PC-3 (cell line): ENCODE results near the gene ADCYAP1R1. TPM values are rescaled to one million over a fixed set of nuclear protein-coding genes. Genes with fewer than 3 reads are reported as not detected.

Experiments used
- ATAC-seq: fragments of 200-7000 bp; cut with Tn5 transposase; 2 replicates; pipeline ENCODE4 v1.9.1; 2020; ENCODE audit warnings: mild to moderate bottlenecking, moderate library complexity
- BruUV-seq: library from RNA; stranded (reverse); fragments of 400-500 nt; replicated peaks from 2 replicates; lab custom pipeline; 2021; lab: Mats Ljungman, UMichigan
- CTCF ChIA-PET: fragments of 300-600 bp; sonication (Branson Sonifier 250); formaldehyde crosslinking; loops from one replicate; lab custom pipeline; 2022; ENCODE audit warnings: antibody characterized with exemption; lab: Charles Lee
- POLR2A ChIA-PET: fragments of 300-600 bp; sonication (Branson Sonifier 250); formaldehyde crosslinking; loops from one replicate; lab custom pipeline; 2022; ENCODE audit warnings: antibody characterized with exemption; ENCODE audit not compliant: unreplicated experiment; lab: Charles Lee
- DNase-seq: peaks from one replicate; pipeline ENCODE4 v3.0.0-alpha.2; 2015
- H2AFZ ChIP-seq: fragments of 300-600 bp; sonication (generic); 2 replicates; pipeline ENCODE4 v1.6.0; 2016; ENCODE audit warnings: antibody characterized with exemption, low read length
- H3F3A ChIP-seq: fragments of 300-600 bp; sonication (generic); one replicate; pipeline ENCODE4 v1.6.0; 2017; ENCODE audit warnings: antibody characterized with exemption, low read length, control low read depth, mild to moderate bottlenecking; ENCODE audit not compliant: unreplicated experiment
- H3K27ac ChIP-seq: fragments of 300-600 bp; sonication (generic); 2 replicates; pipeline ENCODE4 v1.5.1; 2016; ENCODE audit warnings: mild to moderate bottlenecking, low read length
- H3K27me3 ChIP-seq: fragments of 300-600 bp; sonication (generic); 2 replicates; pipeline ENCODE4 v1.6.1; 2016; ENCODE audit warnings: low read length, mixed read lengths
- H3K36me3 ChIP-seq: fragments of 300-600 bp; sonication (generic); 2 replicates; pipeline ENCODE4 v1.6.1; 2016; ENCODE audit warnings: low read depth, mixed run types, low read length, mixed read lengths
- H3K4me1 ChIP-seq: fragments of 300-600 bp; sonication (generic); 2 replicates; pipeline ENCODE4 v1.5.1; 2016; ENCODE audit warnings: low read length; ENCODE audit not compliant: insufficient read depth
- H3K4me2 ChIP-seq: fragments of 300-600 bp; sonication (generic); 2 replicates; pipeline ENCODE4 v1.6.0; 2016; ENCODE audit warnings: low read length
- H3K4me3 ChIP-seq: fragments of 300-600 bp; sonication (generic); 2 replicates; pipeline ENCODE4 v1.5.1; 2016; ENCODE audit warnings: mild to moderate bottlenecking, low read length, mixed read lengths
- H3K79me2 ChIP-seq: fragments of 300-600 bp; sonication (generic); 2 replicates; pipeline ENCODE4 v1.6.1; 2017; ENCODE audit warnings: low read length, mixed read lengths
- H3K9ac ChIP-seq: fragments of 300-600 bp; sonication (generic); 2 replicates; pipeline ENCODE4 v1.6.0; 2016; ENCODE audit warnings: mild to moderate bottlenecking, low read length
- H3K9me2 ChIP-seq: fragments of 300-600 bp; sonication (generic); replicated peaks from 2 replicates; pipeline ENCODE4 v1.6.1; 2016; ENCODE audit warnings: mixed run types, low read length, mixed read lengths
- H3K9me3 ChIP-seq: fragments of 300-600 bp; sonication (generic); 2 replicates; pipeline ENCODE4 v1.6.1; 2016; ENCODE audit warnings: low read length, mixed read lengths
- H4K20me1 ChIP-seq: fragments of 300-600 bp; sonication (generic); 2 replicates; pipeline ENCODE4 v1.6.1; 2016; ENCODE audit warnings: low read length, mixed read lengths
- CTCF ChIP-seq: fragments of 300-600 bp; sonication (generic); conservative IDR thresholded peaks from 2 replicates; pipeline ENCODE4 v1.5.1; 2017; ENCODE audit warnings: antibody characterized with exemption, low read depth, mild to moderate bottlenecking, low read length
- EZH2 ChIP-seq: fragments of 300-600 bp; sonication (generic); IDR thresholded peaks from one replicate; pipeline ENCODE4 v1.6.1; 2017; ENCODE audit warnings: antibody characterized with exemption, mild to moderate bottlenecking, low read length; ENCODE audit not compliant: unreplicated experiment
- EZH2phosphoT487 ChIP-seq: fragments of 300-600 bp; sonication (generic); IDR thresholded peaks from 2 replicates; pipeline ENCODE4 v1.6.1; 2018; ENCODE audit warnings: mild to moderate bottlenecking, antibody characterized with exemption, low read length, borderline replicate concordance
- intact Hi-C: fragments of 100-400 bp; cut with micrococcal nuclease; formaldehyde crosslinking; loops from 2 replicates; pipeline ENCODE4 v1.9.0; 2023
- total RNA-seq: library from RNA; depleted of rRNA; stranded (reverse); fragments of >200 nt; gene quantifications from 2 replicates; pipeline ENCODE4 v1.2.3, GENCODE V29; 2014

The ADCYAP1R1 gene
- total RNA-seq, 1 experiment from 2014 or later = not detected

DNA sequence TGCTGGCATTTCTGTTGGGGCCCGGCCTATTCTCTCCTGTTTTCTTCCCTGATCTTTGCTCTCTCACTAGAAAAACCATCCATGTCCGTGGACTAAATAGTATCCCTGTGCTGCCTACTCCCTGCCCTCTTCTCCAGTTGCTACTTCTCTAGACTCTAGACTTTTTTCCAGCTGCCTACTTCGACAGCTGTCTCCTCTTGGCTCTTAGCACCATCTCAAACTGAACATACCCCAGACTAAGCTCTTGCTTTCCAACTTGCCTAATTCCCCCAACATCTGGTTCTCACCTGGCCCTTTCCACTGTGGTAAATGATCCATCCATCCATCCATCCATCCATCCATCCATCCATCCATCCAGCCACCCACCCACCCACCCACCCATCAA is 19.5 kb downstream of the ADCYAP1R1 start:
- intact Hi-C loops = no loop called here
- Histone ChIP-seq H3K4me3 (no peak overlapping the region), H3K36me3 (no peaks in the 10 kb centered on the region), H2AFZ (no peak overlapping the region), H3K9ac (no peak overlapping the region), H3K27me3 (peaks cover 36% of the 10 kb centered on the region), H3K9me2 (no peaks in the 10 kb centered on the region), H3K4me1 (no peaks in the 10 kb centered on the region), H3K4me2 (no peak overlapping the region), H3K27ac (no peak overlapping the region), H3K9me3 (no peaks in the 10 kb centered on the region), H3F3A (no peaks in the 10 kb centered on the region), H3K79me2 (no peaks in the 10 kb centered on the region), H4K20me1 (no peaks in the 10 kb centered on the region)
- TF ChIP-seq EZH2 = no peak
- TF ChIP-seq EZH2phosphoT487 = no peak
- no peak for TF ChIP-seq CTCF
- CTCF ChIA-PET = no interaction called here
- DNase-seq = no peak
- ATAC-seq = no peak
- POLR2A ChIA-PET = no interaction called here
- no TSS peak for BruUV-seq

GRCh38 chr7:31073326-31074119 is 21.4 kb downstream of the ADCYAP1R1 start:
- ATAC-seq = no peak
- Histone ChIP-seq H2AFZ (no peak overlapping the region), H3K4me3 (no peak overlapping the region), H3K9me2 (no peaks in the 10 kb centered on the region), H4K20me1 (no peaks in the 10 kb centered on the region), H3K4me2 (no peak overlapping the region), H3F3A (no peaks in the 10 kb centered on the region), H3K9me3 (no peaks in the 10 kb centered on the region), H3K27ac (no peak overlapping the region), H3K9ac (no peak overlapping the region), H3K4me1 (no peaks in the 10 kb centered on the region), H3K79me2 (no peaks in the 10 kb centered on the region), H3K36me3 (no peaks in the 10 kb centered on the region), H3K27me3 (peaks cover 36% of the 10 kb centered on the region)
- DNase-seq = no peak
- no peak for TF ChIP-seq EZH2phosphoT487
- no peak for TF ChIP-seq EZH2
- TF ChIP-seq CTCF = no peak
- no TSS peak for BruUV-seq
- CTCF ChIA-PET = no interaction called here
- POLR2A ChIA-PET = no interaction called here
- intact Hi-C loops = no loop called here

DNA sequence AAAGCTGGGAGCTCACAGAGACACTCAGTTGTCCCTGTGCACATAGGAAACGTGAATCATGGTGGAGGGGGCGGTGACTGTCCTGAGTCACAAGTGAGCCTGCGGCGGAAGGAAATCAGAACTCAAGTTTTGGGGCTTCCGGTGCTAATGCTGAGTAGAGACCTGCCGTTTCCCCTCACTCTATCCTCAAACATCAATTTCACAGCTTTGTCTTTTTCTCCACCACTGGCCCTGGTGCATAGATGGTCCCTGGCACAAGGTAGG is 21.9 kb downstream of the ADCYAP1R1 start:
- intact Hi-C loops = no loop called here
- Histone ChIP-seq H3K79me2 (no peaks in the 10 kb centered on the region), H3K4me2 (no peak overlapping the region), H3K9ac (no peak overlapping the region), H3K4me3 (no peak overlapping the region), H3K27ac (no peak overlapping the region), H2AFZ (no peak overlapping the region), H3F3A (no peaks in the 10 kb centered on the region), H3K9me2 (no peaks in the 10 kb centered on the region), H3K9me3 (no peaks in the 10 kb centered on the region), H4K20me1 (no peaks in the 10 kb centered on the region), H3K36me3 (no peaks in the 10 kb centered on the region), H3K27me3 (peaks cover 36% of the 10 kb centered on the region), H3K4me1 (no peaks in the 10 kb centered on the region)
- DNase-seq (peak; percentile 20), ATAC-seq (no peak)
- POLR2A ChIA-PET = no interaction called here
- no peak for TF ChIP-seq CTCF
- TF ChIP-seq EZH2phosphoT487 = no peak
- no peak for TF ChIP-seq EZH2
- BruUV-seq = no TSS peak
- CTCF ChIA-PET = no interaction called here
